ENCODE data around the gene POLA2.
"Not testable (repeated sequence)": the region's sequence is repeated elsewhere in the genome, so short reads cannot be mapped to it uniquely, and the experiment has no call there.

Gene POLA2

GRCh38 chr11:65243797-65244196 lies 18.0 kb upstream of the POLA2 start:
- DNase-seq: no peak

- DNase-seq: not testable (repeated sequence)
Measured at GRCh38 chr11:65245046-65245445, 16.7 kb upstream of the POLA2 start.

GRCh38 chr11:65246506-65246905 lies 15.3 kb upstream of the POLA2 start:
- no peak for DNase-seq

- not testable (repeated sequence) for DNase-seq
Measured at GRCh38 chr11:65248184-65248710, 13.5 kb upstream of the POLA2 start.

- no peak for DNase-seq
Measured at GRCh38 chr11:65251476-65251875, 10.3 kb upstream of the POLA2 start.

GRCh38 chr11:65254724-65255123 lies 7.0 kb upstream of the POLA2 start:
- no peak for DNase-seq

GRCh38 chr11:65258988-65259387 lies 2.8 kb upstream of the POLA2 start:
- no peak for DNase-seq

- DNase-seq: no peak
Measured at GRCh38 chr11:65260302-65260701, 1.5 kb upstream of the POLA2 start.

- DNase-seq: no peak
Measured at GRCh38 chr11:65260756-65261590, 789 bp upstream of the POLA2 start.

- DNase-seq: no peak
Measured at GRCh38 chr11:65262381-65262680, 569 bp downstream of the POLA2 start.

GRCh38 chr11:65262776-65263175 lies 1.0 kb downstream of the POLA2 start:
- no peak for DNase-seq

- DNase-seq: not testable (repeated sequence)
Measured at GRCh38 chr11:65264747-65265146, 3.0 kb downstream of the POLA2 start.

- DNase-seq: no peak
Measured at GRCh38 chr11:65266210-65266609, 4.4 kb downstream of the POLA2 start.

- DNase-seq: no peak
Measured at GRCh38 chr11:65274735-65275682, 13.2 kb downstream of the POLA2 start.

- no peak for DNase-seq
Measured at GRCh38 chr11:65275906-65276305, 14.1 kb downstream of the POLA2 start.

GRCh38 chr11:65277631-65278277 lies 16.0 kb downstream of the POLA2 start:
- DNase-seq: no peak

- DNase-seq: no peak
Measured at GRCh38 chr11:65278356-65278755, 16.6 kb downstream of the POLA2 start.

GRCh38 chr11:65279279-65279678 lies 17.5 kb downstream of the POLA2 start:
- no peak for DNase-seq

GRCh38 chr11:65279741-65280440 lies 18.1 kb downstream of the POLA2 start:
- no peak for DNase-seq

- DNase-seq: no peak
Measured at GRCh38 chr11:65280646-65281045, 18.9 kb downstream of the POLA2 start.

GRCh38 chr11:65286686-65287085 lies 24.9 kb downstream of the POLA2 start:
- no peak for DNase-seq

GRCh38 chr11:65287601-65288000 lies 25.8 kb downstream of the POLA2 start:
- DNase-seq: no peak

All from SHP77 treated with DMSO at 0.1 percent for 48 hours (cell line).